GM21515 (cell line): Measurements from ENCODE around the gene SPPL3.
"Not testable (repeated sequence)": the region's sequence is repeated elsewhere in the genome, so short reads cannot be mapped to it uniquely, and the experiment has no call there.

ENCODE experiments used
- ATAC-seq: cut with Tn5 transposase; IDR thresholded peaks from one replicate; pipeline ENCODE4 v1.9.1; 2021; ENCODE audit not compliant: unreplicated experiment

SPPL3 gene

GRCh38 chr12:120821878-120822277, 82.3 kb downstream of the SPPL3 start:
- ATAC-seq, result no peak

GRCh38 chr12:120820884-120821510, 83.2 kb downstream of the SPPL3 start:
- no peak for ATAC-seq

- no peak for ATAC-seq
Measured at GRCh38 chr12:120818416-120818815, 85.7 kb downstream of the SPPL3 start.

GRCh38 chr12:120817559-120818330, 86.4 kb downstream of the SPPL3 start:
- no peak for ATAC-seq

- ATAC-seq, result no peak
Measured at GRCh38 chr12:120816363-120816762, 87.8 kb downstream of the SPPL3 start.

- ATAC-seq, result no peak
Measured at GRCh38 chr12:120814903-120815429, 89.2 kb downstream of the SPPL3 start.

- no peak for ATAC-seq
Measured at GRCh38 chr12:120814203-120814902, 89.8 kb downstream of the SPPL3 start.

GRCh38 chr12:120813588-120814153, 90.5 kb downstream of the SPPL3 start:
- no peak for ATAC-seq

GRCh38 chr12:120810021-120810420, 94.1 kb downstream of the SPPL3 start:
- ATAC-seq, result no peak

GRCh38 chr12:120804428-120804827, 99.7 kb downstream of the SPPL3 start:
- ATAC-seq, result no peak

- no peak for ATAC-seq
Measured at GRCh38 chr12:120801146-120801545, 103.0 kb downstream of the SPPL3 start.

GRCh38 chr12:120800665-120801064, 103.5 kb downstream of the SPPL3 start:
- ATAC-seq, result no peak

- no peak for ATAC-seq
Measured at GRCh38 chr12:120799243-120800045, 104.7 kb downstream of the SPPL3 start.

- ATAC-seq, result peak; percentile 44
Measured at GRCh38 chr12:120798696-120799095, 105.5 kb downstream of the SPPL3 start.

- peak; percentile 32 for ATAC-seq
Measured at GRCh38 chr12:120797677-120798642, 106.2 kb downstream of the SPPL3 start.

GRCh38 chr12:120795441-120796178, 108.5 kb downstream of the SPPL3 start:
- no peak for ATAC-seq

- ATAC-seq, result no peak
Measured at GRCh38 chr12:120793357-120793756, 110.8 kb downstream of the SPPL3 start.

- ATAC-seq, result not testable (repeated sequence)
Measured at GRCh38 chr12:120792456-120792855, 111.7 kb downstream of the SPPL3 start.
